Left ventricle myocardium inferior (tissue), 1 donor: ENCODE results near the gene ADORA2B. TPM values are rescaled to one million over a fixed set of nuclear protein-coding genes. Genes with fewer than 3 reads are reported as not detected.
"Not testable (repeated sequence)": the region's sequence is repeated elsewhere in the genome, so short reads cannot be mapped to it uniquely, and the experiment has no call there.

ENCODE experiments used
- DNase-seq: peaks from one replicate; pipeline ENCODE4 v3.0.0-alpha.2; 2020
- H3K27ac ChIP-seq: fragments of 200-600 bp; replicated peaks from 2 replicates; pipeline ENCODE4 v1.8.0; 2021
- H3K27me3 ChIP-seq: fragments of 200-600 bp; 2 replicates; pipeline ENCODE4 v1.8.0; 2021; ENCODE audit warnings: low read depth
- H3K36me3 ChIP-seq: fragments of 200-600 bp; 2 replicates; pipeline ENCODE4 v1.8.0; 2021
- H3K4me1 ChIP-seq: fragments of 200-600 bp; 2 replicates; pipeline ENCODE4 v1.8.0; 2021
- H3K4me3 ChIP-seq: fragments of 200-600 bp; 2 replicates; pipeline ENCODE4 v1.8.0; 2021; ENCODE audit warnings: mild to moderate bottlenecking, moderate library complexity
- H3K9me3 ChIP-seq: fragments of 200-600 bp; replicated peaks from 2 replicates; pipeline ENCODE4 v1.8.0; 2021
- intact Hi-C: fragments of 100-400 bp; cut with micrococcal nuclease; formaldehyde crosslinking; loops from one replicate; pipeline ENCODE4 v1.11.0; 2022
- total RNA-seq: library from RNA; stranded (reverse); fragmentation: NEBNext Ultra II Directional; extraction: Animal tissue kit (Norgen Biotek cat#: 25700); gene quantifications from one replicate; pipeline ENCODE4 v1.2.1, GENCODE V29; 2021
- TF ChIP-seq, protein P1 (sequence below): fragments of 200-600 bp; IDR thresholded peaks from 2 replicates; pipeline ENCODE4 v1.8.0; 2021; ENCODE audit warnings: antibody characterized with exemption, mild to moderate bottlenecking, borderline replicate concordance
- donor health status: DM: no; HTN: yes; CAD: no; lungs with severe emphysema.

Gene ADORA2B
- total RNA-seq, 1 donor from 2014 or later, result 0.55 TPM

DNA sequence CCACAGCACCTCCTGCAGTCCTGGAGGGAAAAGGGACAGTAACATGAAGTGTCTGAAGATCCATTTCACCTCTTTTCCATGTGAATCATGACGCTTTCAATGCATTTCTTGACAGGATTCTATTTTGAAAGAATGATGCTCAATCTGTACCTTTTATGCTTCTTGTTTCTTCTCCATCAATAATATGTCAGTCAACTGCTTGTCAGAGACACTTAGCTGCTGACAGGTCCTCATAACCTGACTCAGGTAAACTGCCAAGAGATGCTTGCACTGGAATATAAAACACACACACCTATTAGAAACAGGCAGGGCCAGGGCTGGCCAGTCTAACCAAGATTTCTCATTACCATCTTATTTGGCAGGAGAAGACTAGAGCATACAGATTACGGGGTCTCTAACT lies 33.0 kb downstream of the ADORA2B start:
- Histone ChIP-seq H3K4me3 (no peak overlapping the region), H3K9me3 (no peaks in the 10 kb centered on the region), H3K4me1 (no peaks in the 10 kb centered on the region), H3K27me3 (no peaks in the 10 kb centered on the region), H3K27ac (no peak overlapping the region), H3K36me3 (peaks cover 62% of the 10 kb centered on the region)
- no peak for DNase-seq
- intact Hi-C loops, result no loop called here
- TF ChIP-seq, protein P1, sequence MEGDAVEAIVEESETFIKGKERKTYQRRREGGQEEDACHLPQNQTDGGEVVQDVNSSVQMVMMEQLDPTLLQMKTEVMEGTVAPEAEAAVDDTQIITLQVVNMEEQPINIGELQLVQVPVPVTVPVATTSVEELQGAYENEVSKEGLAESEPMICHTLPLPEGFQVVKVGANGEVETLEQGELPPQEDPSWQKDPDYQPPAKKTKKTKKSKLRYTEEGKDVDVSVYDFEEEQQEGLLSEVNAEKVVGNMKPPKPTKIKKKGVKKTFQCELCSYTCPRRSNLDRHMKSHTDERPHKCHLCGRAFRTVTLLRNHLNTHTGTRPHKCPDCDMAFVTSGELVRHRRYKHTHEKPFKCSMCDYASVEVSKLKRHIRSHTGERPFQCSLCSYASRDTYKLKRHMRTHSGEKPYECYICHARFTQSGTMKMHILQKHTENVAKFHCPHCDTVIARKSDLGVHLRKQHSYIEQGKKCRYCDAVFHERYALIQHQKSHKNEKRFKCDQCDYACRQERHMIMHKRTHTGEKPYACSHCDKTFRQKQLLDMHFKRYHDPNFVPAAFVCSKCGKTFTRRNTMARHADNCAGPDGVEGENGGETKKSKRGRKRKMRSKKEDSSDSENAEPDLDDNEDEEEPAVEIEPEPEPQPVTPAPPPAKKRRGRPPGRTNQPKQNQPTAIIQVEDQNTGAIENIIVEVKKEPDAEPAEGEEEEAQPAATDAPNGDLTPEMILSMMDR, result no peak

DNA sequence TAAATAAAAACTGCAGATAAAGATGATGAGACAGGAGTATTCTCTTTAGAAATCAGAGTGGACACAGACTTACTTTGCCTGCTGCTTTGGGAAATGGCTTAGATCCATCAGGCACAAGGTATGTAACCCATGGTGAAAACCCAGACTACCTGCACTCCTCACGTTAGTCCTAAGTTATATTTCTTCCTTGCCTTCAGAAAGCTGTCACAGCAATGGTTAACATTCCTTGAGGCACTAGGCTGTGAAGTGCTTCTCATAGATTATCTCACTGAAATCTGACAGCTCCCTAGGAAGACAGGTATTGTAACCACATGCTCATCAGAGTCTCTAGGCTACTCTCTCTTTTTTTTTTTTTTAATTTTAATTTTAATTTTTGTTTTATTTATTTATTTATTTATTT lies 33.7 kb downstream of the ADORA2B start:
- Histone ChIP-seq H3K36me3 (peaks cover 63% of the 10 kb centered on the region), H3K27me3 (no peaks in the 10 kb centered on the region), H3K27ac (no peak overlapping the region), H3K4me1 (no peaks in the 10 kb centered on the region), H3K9me3 (no peaks in the 10 kb centered on the region), H3K4me3 (no peak overlapping the region)
- no peak for DNase-seq
- intact Hi-C loops, result no loop called here
- TF ChIP-seq, protein P1, result no peak

DNA sequence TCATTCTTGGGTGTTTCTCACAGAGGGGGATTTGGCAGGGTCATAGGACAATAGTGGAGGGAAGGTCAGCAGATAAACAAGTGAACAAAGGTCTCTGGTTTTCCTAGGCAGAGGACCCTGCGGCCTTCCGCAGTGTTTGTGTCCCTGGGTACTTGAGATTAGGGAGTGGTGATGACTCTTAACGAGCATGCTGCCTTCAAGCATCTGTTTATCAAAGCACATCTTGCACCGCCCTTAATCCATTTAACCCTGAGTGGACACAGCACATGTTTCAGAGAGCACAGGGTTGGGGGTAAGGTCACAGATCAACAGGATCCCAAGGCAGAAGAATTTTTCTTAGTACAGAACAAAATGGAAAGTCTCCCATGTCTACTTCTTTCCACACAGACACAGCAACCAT lies 34.1 kb downstream of the ADORA2B start:
- intact Hi-C loops, result not testable (repeated sequence)

DNA sequence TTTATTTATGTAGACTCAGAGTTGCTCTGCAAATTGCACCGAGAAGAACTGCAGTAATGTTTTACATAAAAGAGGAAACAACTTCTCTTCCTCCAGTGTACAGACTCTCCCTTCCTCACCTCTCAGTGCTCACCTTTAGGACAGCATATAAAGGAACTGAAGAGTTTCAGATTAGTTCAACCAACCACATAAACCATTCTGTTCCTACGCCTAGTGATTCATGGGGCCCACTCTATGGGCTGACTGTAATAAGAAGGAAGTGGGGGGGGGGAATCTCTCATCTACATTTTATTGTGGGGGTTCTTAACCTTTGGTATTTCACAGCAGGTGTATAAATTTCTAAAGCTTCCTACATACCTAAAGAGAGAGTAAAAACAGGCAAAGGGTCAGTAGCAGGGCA lies 36.3 kb downstream of the ADORA2B start:
- H3K4me3 ChIP-seq, result no peak overlapping the region
- intact Hi-C loops, result no loop called here
- no peaks in the 10 kb centered on the region for H3K27me3 ChIP-seq
- TF ChIP-seq, protein P1, result no peak
- DNase-seq, result no peak
- H3K27ac ChIP-seq, result no peak overlapping the region
- no peaks in the 10 kb centered on the region for H3K4me1 ChIP-seq
- H3K36me3 ChIP-seq, result peaks cover 76% of the 10 kb centered on the region
- H3K9me3 ChIP-seq, result no peaks in the 10 kb centered on the region

More for the DNA sequence above, 34.1 kb downstream of the ADORA2B start:
- not testable (repeated sequence) for H3K4me3 ChIP-seq, DNase-seq, H3K27ac ChIP-seq, H3K27me3 ChIP-seq, H3K4me1 ChIP-seq, H3K9me3 ChIP-seq
- H3K36me3 ChIP-seq, result peaks cover 67% of the 10 kb centered on the region

DNA sequence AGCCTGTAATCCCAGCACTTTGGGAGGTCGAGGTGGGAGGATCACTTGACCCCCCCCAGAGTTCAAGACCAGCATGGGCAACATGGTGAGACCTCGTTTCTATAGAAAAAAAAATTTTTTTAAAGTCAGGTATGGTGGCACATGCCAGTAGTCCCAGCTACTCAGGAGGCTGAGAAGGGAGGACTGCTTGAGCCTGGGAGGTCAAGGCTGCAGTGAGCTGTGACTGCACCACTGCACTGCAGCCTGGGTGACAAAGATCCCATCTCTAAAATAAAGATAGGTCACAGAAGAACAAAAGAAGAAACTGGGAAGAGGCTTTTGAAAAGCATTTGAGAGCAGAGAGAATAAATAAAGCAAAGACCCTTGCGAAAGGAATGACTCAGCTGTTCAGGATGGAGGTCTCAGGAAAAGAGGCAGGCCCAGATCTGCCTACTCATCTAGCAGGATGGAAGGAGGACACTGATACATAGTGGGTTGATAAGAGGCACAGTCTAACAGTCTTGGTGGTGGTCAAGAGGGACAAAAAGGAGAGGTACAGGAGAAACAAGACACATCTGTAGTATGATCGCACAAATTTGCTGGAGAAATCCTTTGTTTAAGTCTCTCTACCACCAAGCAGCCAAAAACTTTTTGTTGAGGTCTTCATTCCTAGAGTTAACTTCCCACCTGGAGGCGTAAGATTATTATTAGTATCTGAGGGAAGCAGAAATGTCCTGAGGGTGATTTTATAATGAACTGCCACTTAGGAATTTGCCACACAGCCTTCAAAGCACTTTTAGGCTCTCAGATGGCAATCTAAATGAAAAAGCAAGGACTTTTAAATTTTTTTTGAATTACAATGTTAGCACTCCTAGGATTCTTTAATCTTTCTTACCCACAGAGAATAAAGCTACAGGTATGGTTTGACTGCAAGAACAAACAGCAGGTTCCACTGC lies 37.0 kb downstream of the ADORA2B start:
- Histone ChIP-seq H3K27ac (no peak overlapping the region), H3K4me1 (no peaks in the 10 kb centered on the region), H3K36me3 (peaks cover 76% of the 10 kb centered on the region), H3K9me3 (no peaks in the 10 kb centered on the region), H3K27me3 (no peaks in the 10 kb centered on the region), H3K4me3 (no peak overlapping the region)
- intact Hi-C loops, result no loop called here
- TF ChIP-seq, protein P1, result no peak
- no peak for DNase-seq

DNA sequence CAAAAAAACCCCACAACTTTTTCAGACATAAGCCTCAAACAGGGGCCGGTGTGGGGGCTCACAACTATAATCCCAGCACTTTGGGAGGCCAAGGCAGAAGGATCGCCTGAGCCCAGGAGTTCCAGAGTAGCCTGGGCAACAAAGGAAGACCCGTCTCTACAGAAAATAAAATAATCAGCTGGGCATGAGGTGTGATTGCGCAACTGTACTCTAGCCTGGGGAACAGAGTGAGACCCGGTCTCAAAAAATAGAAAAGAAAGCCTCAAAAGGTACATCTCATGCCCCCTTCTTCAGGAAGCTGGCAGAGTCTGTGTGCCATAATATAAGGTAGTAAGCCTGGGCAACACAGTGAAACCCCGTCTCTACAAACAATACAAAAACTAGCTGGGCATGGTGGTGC lies 51.4 kb downstream of the ADORA2B start:
- H3K27me3 ChIP-seq, result no peaks in the 10 kb centered on the region
- no peak overlapping the region for H3K27ac ChIP-seq
- peaks cover 25% of the 10 kb centered on the region for H3K36me3 ChIP-seq
- TF ChIP-seq, protein P1, result no peak
- no peak for DNase-seq
- no peak overlapping the region for H3K4me3 ChIP-seq
- intact Hi-C loops, result loop anchor here (5.0 kb wide), 1 partner anchor 169 kb away; no protein-coding TSS in a partner anchor
- H3K4me1 ChIP-seq, result peaks cover 35% of the 10 kb centered on the region
- peaks cover under 1% of the 10 kb centered on the region for H3K9me3 ChIP-seq
